B cell (primary cell): ENCODE measurements around the gene ZNF385A.

Source experiments
- CTCF ChIP-seq: fragments of 200-600 bp; IDR thresholded peaks from one replicate; pipeline ENCODE4 v1.8.0; 2022; ENCODE audit warnings: antibody characterized with exemption, mild to moderate bottlenecking
- EZH2 ChIP-seq: IDR thresholded peaks from 2 replicates; pipeline ENCODE4 v1.6.1; 2012; ENCODE audit warnings: borderline replicate concordance, low read depth, mild to moderate bottlenecking, moderate library complexity, low read length; ENCODE audit not compliant: insufficient read depth, poor library complexity, severe bottlenecking

DNA sequence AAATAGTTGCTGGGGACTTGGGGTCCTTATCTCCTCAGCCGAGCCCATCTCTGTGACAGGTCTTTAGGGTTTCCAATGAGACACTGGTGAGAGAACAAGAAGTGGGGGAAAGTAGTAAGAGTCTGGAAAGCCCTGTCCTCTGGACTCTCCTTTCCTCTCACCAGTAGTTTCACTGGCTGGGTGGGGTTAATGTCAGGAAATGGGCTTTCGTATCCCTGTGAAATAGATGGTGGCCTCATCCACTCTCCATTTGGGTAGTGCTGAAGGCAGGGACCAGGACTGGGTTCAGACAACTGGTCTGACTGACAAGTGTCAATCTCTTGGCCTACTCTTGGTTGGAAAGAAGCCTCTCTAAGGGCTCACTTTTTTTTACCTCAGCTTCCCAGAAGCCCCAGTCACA is 7.5 kb downstream of the ZNF385A start:
- TF ChIP-seq EZH2 (no peak), CTCF (no peak)
